ENCODE results near the gene MAPKAPK2. TPM values are rescaled to one million over a fixed set of nuclear protein-coding genes. Genes with fewer than 3 reads are reported as not detected.

The MAPKAPK2 gene
- total and polyA plus RNA-seq, 2 experiments from 2014 or later: 12.8 to 39.4 TPM

GRCh38 chr1:206685769-206686477 lies 1.2 kb downstream of the MAPKAPK2 start:
- peaks cover 41% of the 10 kb centered on the region for H3K4me1 ChIP-seq (ENCODE audit: insufficient read depth)
- H3K36me3 ChIP-seq (replicated peaks; ENCODE audit: insufficient read depth, low read depth): no peaks in the 10 kb centered on the region
- peak overlapping the region; percentile 98 for H3K4me3 ChIP-seq
- no peaks in the 10 kb centered on the region for H3K27me3 ChIP-seq
- peak; percentile 77 for DNase-seq (ENCODE audit: low spot score)
- H2AFZ ChIP-seq: peak overlapping the region; percentile 14
- peaks cover 50% of the 10 kb centered on the region for H4K20me1 ChIP-seq (ENCODE audit: insufficient read depth, poor library complexity, severe bottlenecking)
- no peaks in the 10 kb centered on the region for H3K9me2 ChIP-seq (replicated peaks; ENCODE audit: insufficient read depth)
- H3K4me2 ChIP-seq: peak overlapping the region; percentile 90
- no peak for TF ChIP-seq EZH2 (IDR thresholded peaks at IDR 0.05; ENCODE audit: borderline replicate concordance)
- TF ChIP-seq EZH2phosphoT487 (IDR thresholded peaks at IDR 0.05; ENCODE audit: low read depth, severe bottlenecking, unreplicated experiment): no peak
- TF ChIP-seq CTCF (IDR thresholded peaks at IDR 0.05; ENCODE audit: poor library complexity): no peak
- peaks cover 53% of the 10 kb centered on the region for H3K79me2 ChIP-seq
- H3K27ac ChIP-seq: peak overlapping the region; percentile 98
- WGBS (ENCODE audit: low lambda C conversion rate, missing lambda C conversion rate): under 1% methylated on average over 35 of the region's 48 CpGs
- H3K9me3 ChIP-seq (ENCODE audit: low read depth): no peaks in the 10 kb centered on the region

DNA sequence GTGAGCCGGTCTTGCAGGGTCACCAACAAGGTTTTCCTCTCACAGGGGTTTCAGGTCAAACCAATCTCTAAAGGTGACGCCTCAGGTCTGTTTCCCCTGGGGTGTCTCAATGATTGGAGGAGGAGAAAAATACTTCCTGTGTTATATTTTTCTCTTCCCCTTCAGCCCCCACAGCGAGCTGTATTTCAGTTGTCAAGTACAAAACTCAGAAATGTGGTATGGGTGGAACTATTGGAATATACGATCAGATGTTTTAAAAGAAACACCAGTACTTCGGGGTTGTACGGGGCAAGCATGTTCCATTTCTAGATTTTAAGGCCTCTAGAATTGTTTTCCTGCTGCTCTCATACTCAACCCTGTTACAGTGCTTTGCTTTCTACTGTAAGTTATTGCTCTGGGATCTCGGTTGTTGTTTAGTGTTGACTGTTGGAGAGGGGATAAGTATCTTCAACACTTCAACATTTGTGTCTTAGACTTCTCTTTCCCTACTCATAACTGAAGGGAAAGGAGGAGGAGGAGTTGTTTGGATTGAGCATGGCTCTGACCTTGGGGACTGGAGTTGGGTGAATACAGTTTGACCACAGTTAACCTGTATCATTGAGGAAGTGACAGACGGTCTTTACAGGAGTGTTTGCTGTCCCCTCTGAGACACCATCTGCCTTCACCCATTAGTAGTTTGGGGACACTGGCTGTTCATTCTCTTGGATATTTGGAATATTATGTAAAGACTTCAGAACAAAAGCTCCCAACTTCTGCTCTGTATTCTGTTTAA lies 2.0 kb downstream of the MAPKAPK2 start:
- H2AFZ ChIP-seq: peak overlapping the region; percentile 14
- H3K4me1 ChIP-seq (ENCODE audit: insufficient read depth): peaks cover 47% of the 10 kb centered on the region

GRCh38 chr1:206687251-206687914 lies 2.7 kb downstream of the MAPKAPK2 start:
- Histone ChIP-seq H3K27ac (no peak overlapping the region), H3K9me2 (replicated peaks; ENCODE audit: insufficient read depth) (no peaks in the 10 kb centered on the region), H3K4me2 (peak overlapping the region; percentile 90), H3K9me3 (ENCODE audit: low read depth) (no peaks in the 10 kb centered on the region), H3K27me3 (no peaks in the 10 kb centered on the region), H3K79me2 (peaks cover 68% of the 10 kb centered on the region), H4K20me1 (ENCODE audit: insufficient read depth, poor library complexity, severe bottlenecking) (peaks cover 65% of the 10 kb centered on the region), H3K4me1 (ENCODE audit: insufficient read depth) (peaks cover 52% of the 10 kb centered on the region), H3K4me3 (peak overlapping the region; percentile 98), H2AFZ (no peak overlapping the region), H3K36me3 (replicated peaks; ENCODE audit: insufficient read depth, low read depth) (no peaks in the 10 kb centered on the region)
- TF ChIP-seq EZH2phosphoT487 (IDR thresholded peaks at IDR 0.05; ENCODE audit: low read depth, severe bottlenecking, unreplicated experiment) (no peak), CTCF (IDR thresholded peaks at IDR 0.05; ENCODE audit: poor library complexity) (no peak), EZH2 (IDR thresholded peaks at IDR 0.05; ENCODE audit: borderline replicate concordance) (no peak)
- no peak for DNase-seq (ENCODE audit: low spot score)
- WGBS (ENCODE audit: low lambda C conversion rate, missing lambda C conversion rate): 58% methylated on average over 7 of the region's 7 CpGs

More for the DNA sequence above, 2.0 kb downstream of the MAPKAPK2 start:
- H3K79me2 ChIP-seq: peaks cover 61% of the 10 kb centered on the region
- peak overlapping the region; percentile 98 for H3K27ac ChIP-seq
- H3K9me2 ChIP-seq (replicated peaks; ENCODE audit: insufficient read depth): no peaks in the 10 kb centered on the region
- TF ChIP-seq EZH2phosphoT487 (IDR thresholded peaks at IDR 0.05; ENCODE audit: low read depth, severe bottlenecking, unreplicated experiment) (no peak), CTCF (IDR thresholded peaks at IDR 0.05; ENCODE audit: poor library complexity) (no peak), EZH2 (IDR thresholded peaks at IDR 0.05; ENCODE audit: borderline replicate concordance) (no peak)
- no peak for DNase-seq (ENCODE audit: low spot score)
- H3K27me3 ChIP-seq: no peaks in the 10 kb centered on the region
- H4K20me1 ChIP-seq (ENCODE audit: insufficient read depth, poor library complexity, severe bottlenecking): peaks cover 58% of the 10 kb centered on the region
- H3K9me3 ChIP-seq (ENCODE audit: low read depth): no peaks in the 10 kb centered on the region
- peak overlapping the region; percentile 90 for H3K4me2 ChIP-seq
- 17% methylated on average over 8 of the region's 8 CpGs for WGBS (ENCODE audit: low lambda C conversion rate, missing lambda C conversion rate)
- peak overlapping the region; percentile 98 for H3K4me3 ChIP-seq
- H3K36me3 ChIP-seq (replicated peaks; ENCODE audit: insufficient read depth, low read depth): no peaks in the 10 kb centered on the region

Measured in hepatocyte (in vitro differentiated cells).